Liver (tissue), 9 donors: ENCODE results near the gene KRTAP5-2. TPM values are rescaled to one million over a fixed set of nuclear protein-coding genes. Genes with fewer than 3 reads are reported as not detected.

Experiments used
- DNase-seq: peaks from one replicate; pipeline ENCODE4 v3.0.0-alpha.2; 2017; ENCODE audit warnings: low spot score
- H3K27ac ChIP-seq, 2 donors: one replicate each; pipeline ENCODE4 v1.7.0; 2013; ENCODE audit warnings: inconsistent platforms in 2 of 2, low read length in 2 of 2, control low read depth in 1 of 2, low read depth in 1 of 2, mild to moderate bottlenecking in 1 of 2
- H3K27me3 ChIP-seq, 4 donors: one replicate each; pipeline versions ENCODE4 v1.6.1 to v1.7.0; 2013; ENCODE audit warnings: low read length in 3 of 4, inconsistent platforms in 1 of 4, mild to moderate bottlenecking in 1 of 4, moderate library complexity in 1 of 4; ENCODE audit not compliant: control insufficient read depth in 4 of 4, insufficient read depth in 4 of 4
- H3K36me3 ChIP-seq, 4 donors: one replicate each; pipeline versions ENCODE4 v1.6.1 to v1.7.0; 2013; ENCODE audit warnings: low read length in 3 of 4, mild to moderate bottlenecking in 3 of 4, low read depth in 1 of 4, moderate library complexity in 1 of 4; ENCODE audit not compliant: control insufficient read depth in 4 of 4, insufficient read depth in 3 of 4
- H3K4me1 ChIP-seq, 4 donors: one replicate each; pipeline versions ENCODE4 v1.6.1 to v1.7.0; 2013; ENCODE audit warnings: low read length in 3 of 4, mild to moderate bottlenecking in 3 of 4, moderate library complexity in 1 of 4; ENCODE audit not compliant: control insufficient read depth in 4 of 4, insufficient read depth in 4 of 4
- H3K4me3 ChIP-seq, 3 donors: one replicate each; pipeline versions ENCODE4 v1.6.1 to v1.7.0; 2013; ENCODE audit warnings: low read length in 3 of 3, control low read depth in 1 of 3, low read depth in 1 of 3, mild to moderate bottlenecking in 1 of 3
- H3K9ac ChIP-seq, 2 donors: one replicate each; pipeline ENCODE4 v1.7.0; 2013; ENCODE audit warnings: low read length in 2 of 2, mild to moderate bottlenecking in 2 of 2, moderate library complexity in 2 of 2, control low read depth in 1 of 2, low read depth in 1 of 2
- H3K9me3 ChIP-seq, 4 donors: one replicate each; pipeline versions ENCODE4 v1.6.1 to v1.7.0; 2013; ENCODE audit warnings: low read length in 3 of 4; ENCODE audit not compliant: control insufficient read depth in 4 of 4
- FOXA1 ChIP-seq: IDR thresholded peaks from 2 replicates; pipeline ENCODE4 v1.6.1; 2016; ENCODE audit warnings: antibody characterized with exemption
- FOXA2 ChIP-seq: IDR thresholded peaks from 2 replicates; pipeline ENCODE4 v1.6.1; 2016; ENCODE audit warnings: antibody characterized with exemption
- GABPA ChIP-seq, 2 donors: IDR thresholded peaks in 1 of 2; conservative IDR thresholded peaks in 1 of 2; 2 replicates each; pipeline ENCODE4 v1.6.1; 2016; ENCODE audit warnings: antibody characterized with exemption in 2 of 2, mild to moderate bottlenecking in 1 of 2, moderate library complexity in 1 of 2
- HNF4A ChIP-seq, 2 donors: conservative IDR thresholded peaks; 2 replicates each; pipeline ENCODE4 v1.6.1; 2016; ENCODE audit warnings: antibody characterized with exemption in 2 of 2, mild to moderate bottlenecking in 2 of 2
- HNF4G ChIP-seq: IDR thresholded peaks from 2 replicates; pipeline ENCODE4 v1.6.1; 2016; ENCODE audit warnings: antibody characterized with exemption
- JUND ChIP-seq, 2 donors: IDR thresholded peaks; 2 replicates each; pipeline ENCODE4 v1.6.1; 2016; ENCODE audit warnings: antibody characterized with exemption in 2 of 2
- NR2F2 ChIP-seq: IDR thresholded peaks from 2 replicates; pipeline ENCODE4 v1.6.1; 2016; ENCODE audit warnings: antibody characterized with exemption
- RXRA ChIP-seq, 2 donors: IDR thresholded peaks; 2 replicates each; pipeline ENCODE4 v1.6.1; 2017 to 2018; ENCODE audit warnings: antibody characterized with exemption in 2 of 2, mild to moderate bottlenecking in 1 of 2
- SP1 ChIP-seq: IDR thresholded peaks from 2 replicates; pipeline ENCODE4 v1.6.1; 2018; ENCODE audit warnings: antibody characterized with exemption, mild to moderate bottlenecking
- TAF1 ChIP-seq: conservative IDR thresholded peaks from 2 replicates; pipeline ENCODE4 v1.6.1; 2016; ENCODE audit warnings: antibody characterized with exemption, mild to moderate bottlenecking
- YY1 ChIP-seq: IDR thresholded peaks from 2 replicates; pipeline ENCODE4 v1.6.1; 2016; ENCODE audit warnings: antibody characterized with exemption, mild to moderate bottlenecking
- WGBS: extraction: QIAGEN DNeasy Blood & Tissue Kit; methylation state at CpG from one replicate; pipeline ENCODE4 v1.1.7; 2013; 5-methylcytosine and 5-hydroxymethylcytosine counted together
- polyA plus RNA-seq, 2 donors: library from polyadenylated mRNA; stranded (reverse) in 1 of 2; unstranded in 1 of 2; fragments of 200-250 nt in 1 of 2; fragments of >200 nt in 1 of 2; fragmentation: Nextera tagmentation in 1 of 2; extraction: Ambion mirVana in 1 of 2; gene quantifications; one replicate each; pipeline versions ENCODE4 v1.2.1 to v1.2.3, GENCODE V29; 2013 to 2015
- total RNA-seq, 2 donors: library from RNA; depleted of rRNA; stranded (reverse); fragments of >200 nt; gene quantifications; one replicate each; pipeline ENCODE4 v1.2.3, GENCODE V29; 2014
- TF ChIP-seq, protein P1 (sequence below): IDR thresholded peaks from 2 replicates; pipeline ENCODE4 v1.6.1; 2016; ENCODE audit warnings: antibody characterized with exemption
- TF ChIP-seq, protein P2 (sequence below): fragments of 150-350 bp; IDR thresholded peaks from 2 replicates; pipeline ENCODE4 v1.5.1; 2017; ENCODE audit warnings: improper control_type of control experiment, low read depth, low read length; ENCODE audit not compliant: missing input control
- TF ChIP-seq, protein P3 (sequence below): IDR thresholded peaks from 2 replicates; pipeline ENCODE4 v1.6.1; 2016; ENCODE audit warnings: antibody characterized with exemption, mild to moderate bottlenecking
- TF ChIP-seq, protein P4 (sequence below): IDR thresholded peaks from 2 replicates; pipeline ENCODE4 v1.6.1; 2016; ENCODE audit warnings: antibody characterized with exemption
- donor health status: healthy.
- donor health status: healthy.
- donor health status: healthy.
- donor health status: healthy.
- donor health status: healthy.

KRTAP5-2 gene
- total and polyA plus RNA-seq, 4 donors = 0.08 TPM; not detected in 3

DNA sequence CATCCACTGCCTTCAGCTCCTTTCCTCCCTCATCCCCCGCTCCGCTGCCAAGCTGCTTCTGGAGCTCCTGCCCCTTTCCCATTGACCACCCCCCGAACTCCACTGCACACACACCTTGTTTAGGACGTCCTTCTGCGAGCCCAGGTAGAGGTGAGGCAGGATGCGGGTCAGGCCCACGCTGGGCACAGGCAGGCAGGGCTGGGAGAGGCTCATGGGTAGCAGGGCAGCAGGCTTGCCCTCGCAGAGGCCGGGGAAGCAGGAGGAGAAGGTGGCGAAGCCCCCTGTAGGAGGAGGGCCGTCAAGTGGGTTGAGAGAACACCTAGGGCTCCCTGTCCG is 39.4 kb downstream of the KRTAP5-2 start:
- no peak for TF ChIP-seq HNF4G
- TF ChIP-seq, protein P1, sequence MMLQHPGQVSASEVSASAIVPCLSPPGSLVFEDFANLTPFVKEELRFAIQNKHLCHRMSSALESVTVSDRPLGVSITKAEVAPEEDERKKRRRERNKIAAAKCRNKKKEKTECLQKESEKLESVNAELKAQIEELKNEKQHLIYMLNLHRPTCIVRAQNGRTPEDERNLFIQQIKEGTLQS = no peak
- no peak for TF ChIP-seq RXRA (IDR thresholded peaks at IDR 0.05)
- no peak for TF ChIP-seq HNF4A (conservative IDR thresholded peaks at IDR 0.05)
- no peak for TF ChIP-seq NR2F2
- no peak for TF ChIP-seq GABPA (IDR thresholded peaks at IDR 0.05 in 1 of 2, conservative IDR thresholded peaks at IDR 0.05 in 1 of 2)
- TF ChIP-seq, protein P2, sequence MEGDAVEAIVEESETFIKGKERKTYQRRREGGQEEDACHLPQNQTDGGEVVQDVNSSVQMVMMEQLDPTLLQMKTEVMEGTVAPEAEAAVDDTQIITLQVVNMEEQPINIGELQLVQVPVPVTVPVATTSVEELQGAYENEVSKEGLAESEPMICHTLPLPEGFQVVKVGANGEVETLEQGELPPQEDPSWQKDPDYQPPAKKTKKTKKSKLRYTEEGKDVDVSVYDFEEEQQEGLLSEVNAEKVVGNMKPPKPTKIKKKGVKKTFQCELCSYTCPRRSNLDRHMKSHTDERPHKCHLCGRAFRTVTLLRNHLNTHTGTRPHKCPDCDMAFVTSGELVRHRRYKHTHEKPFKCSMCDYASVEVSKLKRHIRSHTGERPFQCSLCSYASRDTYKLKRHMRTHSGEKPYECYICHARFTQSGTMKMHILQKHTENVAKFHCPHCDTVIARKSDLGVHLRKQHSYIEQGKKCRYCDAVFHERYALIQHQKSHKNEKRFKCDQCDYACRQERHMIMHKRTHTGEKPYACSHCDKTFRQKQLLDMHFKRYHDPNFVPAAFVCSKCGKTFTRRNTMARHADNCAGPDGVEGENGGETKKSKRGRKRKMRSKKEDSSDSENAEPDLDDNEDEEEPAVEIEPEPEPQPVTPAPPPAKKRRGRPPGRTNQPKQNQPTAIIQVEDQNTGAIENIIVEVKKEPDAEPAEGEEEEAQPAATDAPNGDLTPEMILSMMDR = no peak
- TF ChIP-seq YY1 = no peak
- no peak for TF ChIP-seq FOXA2
- TF ChIP-seq, protein P3, sequence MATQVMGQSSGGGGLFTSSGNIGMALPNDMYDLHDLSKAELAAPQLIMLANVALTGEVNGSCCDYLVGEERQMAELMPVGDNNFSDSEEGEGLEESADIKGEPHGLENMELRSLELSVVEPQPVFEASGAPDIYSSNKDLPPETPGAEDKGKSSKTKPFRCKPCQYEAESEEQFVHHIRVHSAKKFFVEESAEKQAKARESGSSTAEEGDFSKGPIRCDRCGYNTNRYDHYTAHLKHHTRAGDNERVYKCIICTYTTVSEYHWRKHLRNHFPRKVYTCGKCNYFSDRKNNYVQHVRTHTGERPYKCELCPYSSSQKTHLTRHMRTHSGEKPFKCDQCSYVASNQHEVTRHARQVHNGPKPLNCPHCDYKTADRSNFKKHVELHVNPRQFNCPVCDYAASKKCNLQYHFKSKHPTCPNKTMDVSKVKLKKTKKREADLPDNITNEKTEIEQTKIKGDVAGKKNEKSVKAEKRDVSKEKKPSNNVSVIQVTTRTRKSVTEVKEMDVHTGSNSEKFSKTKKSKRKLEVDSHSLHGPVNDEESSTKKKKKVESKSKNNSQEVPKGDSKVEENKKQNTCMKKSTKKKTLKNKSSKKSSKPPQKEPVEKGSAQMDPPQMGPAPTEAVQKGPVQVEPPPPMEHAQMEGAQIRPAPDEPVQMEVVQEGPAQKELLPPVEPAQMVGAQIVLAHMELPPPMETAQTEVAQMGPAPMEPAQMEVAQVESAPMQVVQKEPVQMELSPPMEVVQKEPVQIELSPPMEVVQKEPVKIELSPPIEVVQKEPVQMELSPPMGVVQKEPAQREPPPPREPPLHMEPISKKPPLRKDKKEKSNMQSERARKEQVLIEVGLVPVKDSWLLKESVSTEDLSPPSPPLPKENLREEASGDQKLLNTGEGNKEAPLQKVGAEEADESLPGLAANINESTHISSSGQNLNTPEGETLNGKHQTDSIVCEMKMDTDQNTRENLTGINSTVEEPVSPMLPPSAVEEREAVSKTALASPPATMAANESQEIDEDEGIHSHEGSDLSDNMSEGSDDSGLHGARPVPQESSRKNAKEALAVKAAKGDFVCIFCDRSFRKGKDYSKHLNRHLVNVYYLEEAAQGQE = no peak
- no peak for TF ChIP-seq TAF1
- no peak for TF ChIP-seq JUND (IDR thresholded peaks at IDR 0.05)
- TF ChIP-seq FOXA1 = no peak
- TF ChIP-seq, protein P4, sequence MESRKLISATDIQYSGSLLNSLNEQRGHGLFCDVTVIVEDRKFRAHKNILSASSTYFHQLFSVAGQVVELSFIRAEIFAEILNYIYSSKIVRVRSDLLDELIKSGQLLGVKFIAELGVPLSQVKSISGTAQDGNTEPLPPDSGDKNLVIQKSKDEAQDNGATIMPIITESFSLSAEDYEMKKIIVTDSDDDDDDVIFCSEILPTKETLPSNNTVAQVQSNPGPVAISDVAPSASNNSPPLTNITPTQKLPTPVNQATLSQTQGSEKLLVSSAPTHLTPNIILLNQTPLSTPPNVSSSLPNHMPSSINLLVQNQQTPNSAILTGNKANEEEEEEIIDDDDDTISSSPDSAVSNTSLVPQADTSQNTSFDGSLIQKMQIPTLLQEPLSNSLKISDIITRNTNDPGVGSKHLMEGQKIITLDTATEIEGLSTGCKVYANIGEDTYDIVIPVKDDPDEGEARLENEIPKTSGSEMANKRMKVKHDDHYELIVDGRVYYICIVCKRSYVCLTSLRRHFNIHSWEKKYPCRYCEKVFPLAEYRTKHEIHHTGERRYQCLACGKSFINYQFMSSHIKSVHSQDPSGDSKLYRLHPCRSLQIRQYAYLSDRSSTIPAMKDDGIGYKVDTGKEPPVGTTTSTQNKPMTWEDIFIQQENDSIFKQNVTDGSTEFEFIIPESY = no peak
- TF ChIP-seq SP1 = no peak
- Histone ChIP-seq H3K36me3 (no peaks in the 10 kb centered on the region), H3K27ac (peak overlapping the region; percentile 33 to 84), H3K4me1 (peaks cover 3 to 23% (median 14%) of the 10 kb centered on the region in 4 donors), H3K4me3 (no peak overlapping the region), H3K27me3 (no peaks in the 10 kb centered on the region), H3K9me3 (no peaks in the 10 kb centered on the region), H3K9ac (peak overlapping the region in 1 of 2 donors; percentile 47)
- no peak for DNase-seq
- WGBS = 62% methylated on average over 12 of the region's 12 CpGs
